Choroid plexus epithelial cell (primary cell): Measurements from ENCODE around the gene C1QTNF4.
"Not testable (repeated sequence)": the region's sequence is repeated elsewhere in the genome, so short reads cannot be mapped to it uniquely, and the experiment has no call there.

ENCODE experiments used
- DNase-seq: peaks from one replicate; pipeline ENCODE4 v3.0.0-alpha.2; 2010; ENCODE audit warnings: low read depth
- H3K4me3 ChIP-seq: 2 replicates; pipeline ENCODE4 v1.5.1; 2011; ENCODE audit warnings: low read depth, mild to moderate bottlenecking, control low read depth, low read length, moderate library complexity
- TF ChIP-seq, protein P1 (sequence below): conservative IDR thresholded peaks from 2 replicates; pipeline ENCODE4 v1.5.1; 2011; ENCODE audit warnings: low read depth, mild to moderate bottlenecking, control low read depth, inconsistent platforms, low read length, moderate library complexity

Gene C1QTNF4

DNA sequence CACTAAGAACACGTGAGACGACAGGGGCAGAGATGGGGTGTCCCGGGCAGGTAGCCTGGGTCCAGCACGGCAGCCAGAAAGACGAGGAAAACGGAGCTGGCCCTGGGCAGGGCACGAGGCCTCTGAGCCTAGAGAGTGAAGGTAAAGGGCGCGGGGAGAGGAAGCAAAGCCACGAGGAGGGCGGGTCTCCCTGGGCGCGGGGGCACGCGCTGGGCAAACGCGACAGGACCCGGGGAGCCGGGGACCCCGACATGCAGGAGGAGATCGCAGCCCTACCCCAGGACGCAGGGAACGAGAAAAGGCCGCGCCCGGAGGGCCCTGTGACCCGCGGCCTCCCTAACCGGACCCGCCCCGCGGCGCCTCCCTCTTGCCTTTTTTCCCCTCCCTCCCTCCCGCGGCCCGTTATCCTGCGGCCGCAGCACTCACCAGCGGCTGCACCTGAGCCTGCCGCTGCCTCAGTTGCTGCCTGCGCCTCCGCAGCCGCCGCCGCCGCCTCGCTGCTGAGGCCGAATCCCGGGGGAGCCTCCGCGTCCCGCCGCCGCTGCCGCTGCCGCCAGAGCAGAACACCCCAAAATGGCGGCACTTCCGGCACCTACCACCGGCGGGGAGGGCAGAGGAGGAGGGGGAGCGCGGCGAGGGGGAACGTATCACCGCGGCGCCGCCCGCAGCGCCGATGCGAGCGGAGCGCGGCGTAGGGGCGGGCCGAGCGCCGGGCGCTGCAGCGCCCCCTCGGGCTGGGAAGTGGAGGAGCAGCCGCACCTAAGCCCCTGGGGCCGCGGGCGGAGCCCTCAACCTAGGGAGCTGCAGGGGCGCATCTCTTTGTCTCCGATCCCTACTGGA, 41.4 kb downstream of the C1QTNF4 start, which contains the start of gene CELF1:
Gene CELF1 (minus strand): TSS at position 567 of the 840 bp plus-strand sequence. CDS start 53,609 bp downstream, outside the sequence.
- H3K4me3 ChIP-seq: peak within 1 kb of the TSS; percentile 97
- TF ChIP-seq, protein P1, sequence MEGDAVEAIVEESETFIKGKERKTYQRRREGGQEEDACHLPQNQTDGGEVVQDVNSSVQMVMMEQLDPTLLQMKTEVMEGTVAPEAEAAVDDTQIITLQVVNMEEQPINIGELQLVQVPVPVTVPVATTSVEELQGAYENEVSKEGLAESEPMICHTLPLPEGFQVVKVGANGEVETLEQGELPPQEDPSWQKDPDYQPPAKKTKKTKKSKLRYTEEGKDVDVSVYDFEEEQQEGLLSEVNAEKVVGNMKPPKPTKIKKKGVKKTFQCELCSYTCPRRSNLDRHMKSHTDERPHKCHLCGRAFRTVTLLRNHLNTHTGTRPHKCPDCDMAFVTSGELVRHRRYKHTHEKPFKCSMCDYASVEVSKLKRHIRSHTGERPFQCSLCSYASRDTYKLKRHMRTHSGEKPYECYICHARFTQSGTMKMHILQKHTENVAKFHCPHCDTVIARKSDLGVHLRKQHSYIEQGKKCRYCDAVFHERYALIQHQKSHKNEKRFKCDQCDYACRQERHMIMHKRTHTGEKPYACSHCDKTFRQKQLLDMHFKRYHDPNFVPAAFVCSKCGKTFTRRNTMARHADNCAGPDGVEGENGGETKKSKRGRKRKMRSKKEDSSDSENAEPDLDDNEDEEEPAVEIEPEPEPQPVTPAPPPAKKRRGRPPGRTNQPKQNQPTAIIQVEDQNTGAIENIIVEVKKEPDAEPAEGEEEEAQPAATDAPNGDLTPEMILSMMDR: peak; percentile 57
- DNase-seq: peak; percentile 90

- peak; percentile 63 for DNase-seq
- peak overlapping the region; percentile 97 for H3K4me3 ChIP-seq
Observed at GRCh38 chr11:47552056-47552565, 42.1 kb downstream of the C1QTNF4 start.

DNA sequence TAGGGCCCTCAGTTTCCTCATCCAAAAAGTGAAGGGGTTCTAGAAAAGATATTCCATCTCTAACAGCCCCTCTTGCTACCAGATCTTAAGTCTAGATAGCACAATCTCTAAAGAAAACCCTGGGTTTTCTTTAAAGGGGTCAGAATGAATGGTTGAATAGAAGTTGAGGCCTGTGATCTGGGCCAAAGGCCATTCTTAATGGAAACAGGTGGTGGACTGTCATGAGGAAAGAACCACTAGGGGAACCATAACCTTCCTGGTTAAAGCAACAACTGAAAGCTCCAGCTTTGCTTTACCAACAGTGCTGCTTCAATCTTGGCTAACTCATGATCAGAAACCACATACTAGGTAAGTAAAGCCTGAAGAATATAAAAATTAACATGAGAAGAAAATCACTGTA, 43.1 kb downstream of the C1QTNF4 start:
- H3K4me3 ChIP-seq: peak overlapping the region; percentile 97
- peak; percentile 64 for DNase-seq
- TF ChIP-seq, protein P1: peak; percentile 55

More at GRCh38 chr11:47552056-47552565, 42.1 kb downstream of the C1QTNF4 start:
- TF ChIP-seq, protein P1: no peak

- peak; percentile 51 for DNase-seq
- TF ChIP-seq, protein P1: no peak
- no peak overlapping the region for H3K4me3 ChIP-seq
Observed at GRCh38 chr11:47550288-47551047, 43.7 kb downstream of the C1QTNF4 start.

- not testable (repeated sequence) for DNase-seq, H3K4me3 ChIP-seq
Observed at GRCh38 chr11:47546274-47546673, 47.9 kb downstream of the C1QTNF4 start.

DNA sequence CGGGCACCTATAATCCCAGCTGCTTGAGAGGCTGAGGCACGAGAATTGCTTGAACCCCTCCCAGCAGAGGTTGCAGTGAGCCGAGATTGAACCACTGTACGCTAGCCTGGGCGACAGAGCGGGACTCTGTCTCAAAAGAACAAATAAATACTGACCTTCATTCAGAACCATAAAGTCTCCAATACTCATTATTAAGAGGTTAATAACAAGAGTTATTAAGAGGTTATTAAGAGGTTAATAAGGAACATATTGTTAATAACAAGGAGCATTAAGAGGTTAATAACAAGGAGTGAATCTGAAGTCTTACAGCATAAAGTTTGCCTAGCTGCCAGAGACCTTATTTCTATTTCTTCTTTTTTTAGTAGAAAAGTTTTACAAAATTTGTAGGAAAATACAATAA, 48.9 kb downstream of the C1QTNF4 start:
- no peak for DNase-seq
- TF ChIP-seq, protein P1: no peak
- H3K4me3 ChIP-seq: no peak overlapping the region

GRCh38 chr11:47541070-47541469, 53.1 kb downstream of the C1QTNF4 start:
- no peak for DNase-seq

More at GRCh38 chr11:47541070-47541469, 53.1 kb downstream of the C1QTNF4 start:
- TF ChIP-seq, protein P1: no peak
- no peak overlapping the region for H3K4me3 ChIP-seq
